ENCODE measurements around the gene PRDM16.

PRDM16 gene

GRCh38 chr1:3205815-3206214, 136.8 kb downstream of the PRDM16 start:
- TF ChIP-seq CTCF (IDR thresholded peaks at IDR 0.05; ENCODE audit: low read depth, low read length, missing control alignments), result no peak
- no peak for DNase-seq (ENCODE audit: low read depth)
- H3K4me3 ChIP-seq (ENCODE audit: low read depth, low read length), result no peak overlapping the region

GRCh38 chr1:3206696-3207095, 137.7 kb downstream of the PRDM16 start:
- DNase-seq (ENCODE audit: low read depth), result no peak
- no peak overlapping the region for H3K4me3 ChIP-seq (ENCODE audit: low read depth, low read length)
- no peak for TF ChIP-seq CTCF (IDR thresholded peaks at IDR 0.05; ENCODE audit: low read depth, low read length, missing control alignments)

GRCh38 chr1:3207217-3207848, 138.3 kb downstream of the PRDM16 start:
- no peak for TF ChIP-seq CTCF (IDR thresholded peaks at IDR 0.05; ENCODE audit: low read depth, low read length, missing control alignments)
- DNase-seq (ENCODE audit: low read depth), result no peak
- H3K4me3 ChIP-seq (ENCODE audit: low read depth, low read length), result no peak overlapping the region

GRCh38 chr1:3208819-3209200, 139.8 kb downstream of the PRDM16 start:
- no peak overlapping the region for H3K4me3 ChIP-seq (ENCODE audit: low read depth, low read length)
- no peak for TF ChIP-seq CTCF (IDR thresholded peaks at IDR 0.05; ENCODE audit: low read depth, low read length, missing control alignments)
- no peak for DNase-seq (ENCODE audit: low read depth)

GRCh38 chr1:3209201-3209600, 140.2 kb downstream of the PRDM16 start:
- no peak for TF ChIP-seq CTCF (IDR thresholded peaks at IDR 0.05; ENCODE audit: low read depth, low read length, missing control alignments)
- no peak for DNase-seq (ENCODE audit: low read depth)
- H3K4me3 ChIP-seq (ENCODE audit: low read depth, low read length), result no peak overlapping the region

GRCh38 chr1:3211582-3212375, 142.8 kb downstream of the PRDM16 start:
- DNase-seq (ENCODE audit: low read depth), result no peak
- no peak for TF ChIP-seq CTCF (IDR thresholded peaks at IDR 0.05; ENCODE audit: low read depth, low read length, missing control alignments)
- no peak overlapping the region for H3K4me3 ChIP-seq (ENCODE audit: low read depth, low read length)
